ENCODE data around the gene IGFBPL1. TPM values are rescaled to one million over a fixed set of nuclear protein-coding genes. Genes with fewer than 3 reads are reported as not detected.

The IGFBPL1 gene
- total and polyA plus RNA-seq, 2 donors (not counting 1 experiment from before 2014, with no cell fraction given): not detected

DNA sequence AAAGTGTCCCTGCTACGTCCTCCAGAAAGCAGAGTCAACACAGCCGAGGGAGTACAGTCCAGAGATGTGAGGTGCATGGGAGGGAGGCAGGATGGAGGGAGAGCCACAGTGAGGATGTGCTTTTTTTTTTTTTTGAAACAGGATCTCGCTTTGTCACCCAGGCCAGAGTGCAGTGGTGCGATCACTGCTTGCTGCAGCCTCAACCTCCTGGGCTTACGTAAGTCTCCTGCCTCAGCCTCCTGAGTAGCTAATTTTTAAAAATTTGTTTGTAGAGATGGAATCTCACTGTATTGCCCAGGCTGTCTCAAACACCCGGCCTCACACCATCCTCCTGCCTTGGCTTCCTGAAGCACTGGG, 65.0 kb downstream of the IGFBPL1 start:
- no peaks in the 10 kb centered on the region for H3K9me3 Mint-ChIP-seq (ENCODE audit: insufficient read depth)
- ChIA-PET CTCF (no interaction called here), POLR2A (no interaction called here)
- no peaks in the 10 kb centered on the region for H3K27me3 ChIP-seq (replicated peaks in 1 of 4; ENCODE audit: control extremely low read depth in 1 of 4, control insufficient read depth in 3 of 4, insufficient read depth in 4 of 4, low read length in 3 of 4)
- DNase-seq (no peak), ATAC-seq (ENCODE audit: low read depth) (no peak)
- no peak overlapping the region for H2AFZ ChIP-seq (ENCODE audit: insufficient read depth, low read depth, low read length, poor library complexity, severe bottlenecking)
- intact Hi-C loops (cut with micrococcal nuclease): no loop called here
- no peak overlapping the region for H3K27ac ChIP-seq (ENCODE audit: low read length in 2 of 2)
- H3K9me3 ChIP-seq (ENCODE audit: control extremely low read depth in 1 of 3, control insufficient read depth in 2 of 3, insufficient read depth in 1 of 3, low read length in 2 of 3): no peaks in the 10 kb centered on the region
- no peaks in the 10 kb centered on the region for H3K79me2 ChIP-seq (ENCODE audit: control insufficient read depth, insufficient read depth, low read length)
- peaks cover 6% of the 10 kb centered on the region for H3K4me1 Mint-ChIP-seq
- H3K27ac Mint-ChIP-seq: no peak overlapping the region
- H3K4me3 ChIP-seq (ENCODE audit: control extremely low read depth in 1 of 5, extremely low read depth in 1 of 5, insufficient read depth in 1 of 5, low read depth in 2 of 5, low read length in 4 of 5): no peak overlapping the region
- H3K4me2 ChIP-seq (replicated peaks; ENCODE audit: low read depth, low read length, poor library complexity, severe bottlenecking): no peak overlapping the region
- no peak for TF ChIP-seq EZH2 (IDR thresholded peaks at IDR 0.05; ENCODE audit: borderline replicate concordance, insufficient read depth, low read depth, low read length, poor library complexity, severe bottlenecking)
- TF ChIP-seq, protein P1, sequence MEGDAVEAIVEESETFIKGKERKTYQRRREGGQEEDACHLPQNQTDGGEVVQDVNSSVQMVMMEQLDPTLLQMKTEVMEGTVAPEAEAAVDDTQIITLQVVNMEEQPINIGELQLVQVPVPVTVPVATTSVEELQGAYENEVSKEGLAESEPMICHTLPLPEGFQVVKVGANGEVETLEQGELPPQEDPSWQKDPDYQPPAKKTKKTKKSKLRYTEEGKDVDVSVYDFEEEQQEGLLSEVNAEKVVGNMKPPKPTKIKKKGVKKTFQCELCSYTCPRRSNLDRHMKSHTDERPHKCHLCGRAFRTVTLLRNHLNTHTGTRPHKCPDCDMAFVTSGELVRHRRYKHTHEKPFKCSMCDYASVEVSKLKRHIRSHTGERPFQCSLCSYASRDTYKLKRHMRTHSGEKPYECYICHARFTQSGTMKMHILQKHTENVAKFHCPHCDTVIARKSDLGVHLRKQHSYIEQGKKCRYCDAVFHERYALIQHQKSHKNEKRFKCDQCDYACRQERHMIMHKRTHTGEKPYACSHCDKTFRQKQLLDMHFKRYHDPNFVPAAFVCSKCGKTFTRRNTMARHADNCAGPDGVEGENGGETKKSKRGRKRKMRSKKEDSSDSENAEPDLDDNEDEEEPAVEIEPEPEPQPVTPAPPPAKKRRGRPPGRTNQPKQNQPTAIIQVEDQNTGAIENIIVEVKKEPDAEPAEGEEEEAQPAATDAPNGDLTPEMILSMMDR (IDR thresholded peaks at IDR 0.05): no peak
- WGBS (ENCODE audit: insufficient coverage): 76% methylated on average over 5 of the region's 6 CpGs
- H3K9ac ChIP-seq (ENCODE audit: low read length): no peak overlapping the region
- no peaks in the 10 kb centered on the region for H4K20me1 ChIP-seq (ENCODE audit: control insufficient read depth, insufficient read depth, low read length, poor library complexity, severe bottlenecking)
- no peak overlapping the region for H3K4me3 Mint-ChIP-seq
- H3K4me1 ChIP-seq (ENCODE audit: control insufficient read depth in 2 of 2, insufficient read depth in 2 of 2, low read length in 2 of 2): no peaks in the 10 kb centered on the region
- no peaks in the 10 kb centered on the region for H3K36me3 ChIP-seq (replicated peaks in 1 of 2; ENCODE audit: control extremely low read depth in 1 of 2, control insufficient read depth in 1 of 2, extremely low read depth in 1 of 2, insufficient read depth in 2 of 2, low read length in 1 of 2)
- H3K27me3 Mint-ChIP-seq: peaks cover 3% of the 10 kb centered on the region

GRCh38 chr9:38358390-38359296, 65.6 kb downstream of the IGFBPL1 start:
- Mint-ChIP-seq H3K4me3 (no peak overlapping the region), H3K9me3 (ENCODE audit: insufficient read depth) (no peaks in the 10 kb centered on the region), H3K4me1 (peaks cover 6% of the 10 kb centered on the region), H3K27me3 (peaks cover 3% of the 10 kb centered on the region), H3K27ac (no peak overlapping the region)
- ATAC-seq (ENCODE audit: low read depth): no peak
- intact Hi-C loops (cut with micrococcal nuclease): no loop called here
- Histone ChIP-seq H3K27ac (ENCODE audit: low read length in 2 of 2) (no peak overlapping the region), H3K27me3 (replicated peaks in 1 of 4; ENCODE audit: control extremely low read depth in 1 of 4, control insufficient read depth in 3 of 4, insufficient read depth in 4 of 4, low read length in 3 of 4) (no peaks in the 10 kb centered on the region), H2AFZ (ENCODE audit: insufficient read depth, low read depth, low read length, poor library complexity, severe bottlenecking) (no peak overlapping the region), H3K4me1 (ENCODE audit: control insufficient read depth in 2 of 2, insufficient read depth in 2 of 2, low read length in 2 of 2) (no peaks in the 10 kb centered on the region), H3K9ac (ENCODE audit: low read length) (no peak overlapping the region), H3K36me3 (replicated peaks in 1 of 2; ENCODE audit: control extremely low read depth in 1 of 2, control insufficient read depth in 1 of 2, extremely low read depth in 1 of 2, insufficient read depth in 2 of 2, low read length in 1 of 2) (no peaks in the 10 kb centered on the region), H3K79me2 (ENCODE audit: control insufficient read depth, insufficient read depth, low read length) (no peaks in the 10 kb centered on the region), H4K20me1 (ENCODE audit: control insufficient read depth, insufficient read depth, low read length, poor library complexity, severe bottlenecking) (no peaks in the 10 kb centered on the region), H3K9me3 (ENCODE audit: control extremely low read depth in 1 of 3, control insufficient read depth in 2 of 3, insufficient read depth in 1 of 3, low read length in 2 of 3) (no peaks in the 10 kb centered on the region), H3K4me2 (replicated peaks; ENCODE audit: low read depth, low read length, poor library complexity, severe bottlenecking) (no peak overlapping the region), H3K4me3 (ENCODE audit: control extremely low read depth in 1 of 5, extremely low read depth in 1 of 5, insufficient read depth in 1 of 5, low read depth in 2 of 5, low read length in 4 of 5) (no peak overlapping the region)
- CTCF ChIA-PET: no interaction called here
- TF ChIP-seq EZH2 (IDR thresholded peaks at IDR 0.05; ENCODE audit: borderline replicate concordance, insufficient read depth, low read depth, low read length, poor library complexity, severe bottlenecking): no peak
- TF ChIP-seq, protein P1 (IDR thresholded peaks at IDR 0.05): no peak
- POLR2A ChIA-PET: no interaction called here
- 65% methylated on average over 9 of the region's 9 CpGs for WGBS (ENCODE audit: insufficient coverage)
- no peak for DNase-seq

All from B cell (primary cell).